HG03457 (cell line): Measurements from ENCODE around the gene BRD2.

ENCODE experiments used
- ATAC-seq: cut with Tn5 transposase; IDR thresholded peaks from one replicate; pipeline ENCODE4 v1.9.1; 2021; ENCODE audit warnings: moderate number of reproducible peaks; ENCODE audit not compliant: unreplicated experiment

The BRD2 gene

GRCh38 chr6:32971242-32971580, 2.8 kb downstream of the BRD2 start:
- no peak for ATAC-seq

- peak; percentile 29 for ATAC-seq
Measured at GRCh38 chr6:32971581-32972352, 3.4 kb downstream of the BRD2 start.

- no peak for ATAC-seq
Measured at GRCh38 chr6:32972353-32973143, 4.2 kb downstream of the BRD2 start.

- ATAC-seq: no peak
Measured at GRCh38 chr6:32973144-32974015, 5.0 kb downstream of the BRD2 start.

GRCh38 chr6:32974016-32974333, 5.6 kb downstream of the BRD2 start:
- ATAC-seq: no peak

- no peak for ATAC-seq
Measured at GRCh38 chr6:32974541-32975308, 6.3 kb downstream of the BRD2 start.

GRCh38 chr6:32975886-32976285, 7.5 kb downstream of the BRD2 start:
- no peak for ATAC-seq

- ATAC-seq: no peak
Measured at GRCh38 chr6:32976334-32977069, 8.1 kb downstream of the BRD2 start.

- no peak for ATAC-seq
Measured at GRCh38 chr6:32977272-32977952, 9.0 kb downstream of the BRD2 start.

- ATAC-seq: no peak
Measured at GRCh38 chr6:32977953-32978324, 9.5 kb downstream of the BRD2 start.

GRCh38 chr6:32979720-32980487, 11.5 kb downstream of the BRD2 start:
- ATAC-seq: no peak

GRCh38 chr6:32980488-32981038, 12.2 kb downstream of the BRD2 start:
- no peak for ATAC-seq

GRCh38 chr6:32982084-32982701, 13.8 kb downstream of the BRD2 start:
- no peak for ATAC-seq

GRCh38 chr6:32982702-32983492, 14.5 kb downstream of the BRD2 start:
- ATAC-seq: no peak

GRCh38 chr6:32983493-32983848, 15.1 kb downstream of the BRD2 start:
- ATAC-seq: no peak

- no peak for ATAC-seq
Measured at GRCh38 chr6:32983964-32984621, 15.7 kb downstream of the BRD2 start.
